H1 (cell line): ENCODE measurements around the gene CCDC159. TPM values are rescaled to one million over a fixed set of nuclear protein-coding genes. Genes with fewer than 3 reads are reported as not detected.

Experiments
- CTCF ChIA-PET: fragments of 300-600 bp; sonication (Branson Sonifier 250); formaldehyde crosslinking; loops from one replicate; lab custom pipeline; 2021; ENCODE audit not compliant: partially characterized antibody; lab: Charles Lee
- POLR2A ChIA-PET: fragments of 300-600 bp; sonication (Branson Sonifier 250); formaldehyde crosslinking; loops from one replicate; lab custom pipeline; 2021; ENCODE audit warnings: inconsistent platforms; ENCODE audit not compliant: partially characterized antibody; lab: Charles Lee
- DNase-seq, 2 experiments: peaks; one replicate each; pipeline versions ENCODE4 v3.0.0 to v3.0.0-alpha.2; 2010 to 2022; ENCODE audit warnings: low spot score in 2 of 2, low read depth in 1 of 2, mixed read lengths in 1 of 2
- FAIRE-seq: peaks from 2 replicates; lab custom pipeline; 2011; peaks lifted over from hg19 to GRCh38; lab: Jason Lieb, UNC
- H2AFZ ChIP-seq: 2 replicates; pipeline ENCODE4 v1.8.1; 2012; ENCODE audit warnings: low read length, inconsistent platforms
- H2AK5ac ChIP-seq: 2 replicates; pipeline ENCODE4 v1.6.1; 2013; ENCODE audit warnings: low read depth, low read length
- H2BK120ac ChIP-seq: replicated peaks from 2 replicates; pipeline ENCODE3; 2013; ENCODE audit warnings: low read depth, low read length, inconsistent platforms
- H2BK12ac ChIP-seq: 2 replicates; pipeline ENCODE4 v1.6.1; 2013; ENCODE audit warnings: low read depth, low read length
- H2BK15ac ChIP-seq: 2 replicates; pipeline ENCODE4 v1.6.1; 2013; ENCODE audit warnings: low read length
- H2BK20ac ChIP-seq: 2 replicates; pipeline ENCODE4 v1.6.1; 2013; ENCODE audit warnings: low read length
- H2BK5ac ChIP-seq: 2 replicates; pipeline ENCODE4 v1.6.1; 2013; ENCODE audit warnings: low read depth, low read length
- H3K14ac ChIP-seq: 2 replicates; pipeline ENCODE4 v1.6.1; 2013; ENCODE audit warnings: inconsistent platforms; ENCODE audit not compliant: insufficient read length
- H3K18ac ChIP-seq: 2 replicates; pipeline ENCODE4 v1.6.1; 2013; ENCODE audit warnings: low read length; ENCODE audit errors: extremely low read depth
- H3K23ac ChIP-seq: 2 replicates; pipeline ENCODE4 v1.6.1; 2013; ENCODE audit warnings: inconsistent platforms; ENCODE audit not compliant: insufficient read length
- H3K23me2 ChIP-seq: 2 replicates; pipeline ENCODE4 v1.6.1; 2013; ENCODE audit warnings: low read depth, low read length
- H3K27ac ChIP-seq: 2 replicates; pipeline ENCODE4 v1.6.1; 2011; ENCODE audit warnings: low read depth, low read length, inconsistent platforms
- H3K27me3 ChIP-seq, 4 experiments: replicated peaks in 1 of 4; 1 replicate in 1 of 4; 2 replicates in 3 of 4; pipeline versions ENCODE4 v1.6.1 to v1.8.1; 2011 to 2013; ENCODE audit warnings: low read length in 3 of 4, mild to moderate bottlenecking in 3 of 4, inconsistent platforms in 2 of 4, mixed read lengths in 2 of 4, moderate library complexity in 1 of 4; ENCODE audit not compliant: control insufficient read depth in 3 of 4, insufficient read depth in 3 of 4; ENCODE audit errors: extremely low read depth in 1 of 4
- H3K36me3 ChIP-seq, 4 experiments: 2 replicates each; pipeline versions ENCODE4 v1.6.1 to v1.8.1; 2011 to 2013; ENCODE audit warnings: mild to moderate bottlenecking in 4 of 4, low read length in 3 of 4, moderate library complexity in 2 of 4, control low read depth in 1 of 4, inconsistent platforms in 1 of 4; ENCODE audit not compliant: insufficient read depth in 4 of 4, control insufficient read depth in 2 of 4
- H3K4ac ChIP-seq: replicated peaks from 2 replicates; pipeline ENCODE3; 2013; ENCODE audit warnings: low read length, low read depth, mixed read lengths, inconsistent platforms; ENCODE audit not compliant: insufficient read length
- H3K4me1 ChIP-seq, 4 experiments: replicated peaks in 1 of 4; 1 replicate in 1 of 4; 2 replicates in 3 of 4; pipeline versions ENCODE4 v1.6.1 to v1.8.1; 2011 to 2013; ENCODE audit warnings: low read length in 3 of 4, inconsistent platforms in 2 of 4, mixed read lengths in 1 of 4; ENCODE audit not compliant: insufficient read depth in 4 of 4, control insufficient read depth in 3 of 4
- H3K4me2 ChIP-seq, 2 experiments: 2 replicates each; pipeline versions ENCODE4 v1.6.1 to v1.8.1; 2011 to 2013; ENCODE audit warnings: low read depth in 2 of 2, low read length in 2 of 2, control low read depth in 1 of 2, inconsistent platforms in 1 of 2, mild to moderate bottlenecking in 1 of 2; ENCODE audit not compliant: insufficient read depth in 1 of 2
- H3K4me3 ChIP-seq, 4 experiments: fragments of 200-600, 300-600 bp in 1 of 4; sonication (generic), shearing (Covaris generic), sonication (Bioruptor Twin) in 1 of 4; 2 replicates each; pipeline versions ENCODE4 v1.5.1 to v1.8.1; 2011 to 2016; ENCODE audit warnings: low read length in 4 of 4, low read depth in 3 of 4, control low read depth in 2 of 4, inconsistent platforms in 2 of 4, mild to moderate bottlenecking in 2 of 4, mixed read lengths in 1 of 4, moderate library complexity in 1 of 4; ENCODE audit not compliant: insufficient read depth in 2 of 4; ENCODE audit errors: extremely low read depth in 1 of 4
- H3K56ac ChIP-seq: replicated peaks from 2 replicates; pipeline ENCODE3; 2013; ENCODE audit warnings: low read depth, mild to moderate bottlenecking, mixed read lengths, low read length, inconsistent platforms; ENCODE audit not compliant: insufficient read length
- H3K79me1 ChIP-seq: 2 replicates; pipeline ENCODE4 v1.6.1; 2013; ENCODE audit warnings: low read depth, low read length, control low read depth
- H3K79me2 ChIP-seq, 2 experiments: 2 replicates each; pipeline versions ENCODE4 v1.6.1 to v1.8.1; 2012 to 2013; ENCODE audit warnings: low read length in 2 of 2, mild to moderate bottlenecking in 2 of 2, inconsistent platforms in 1 of 2; ENCODE audit not compliant: insufficient read depth in 2 of 2, control insufficient read depth in 1 of 2
- H3K9ac ChIP-seq, 4 experiments: replicated peaks in 1 of 4; 1 replicate in 1 of 4; 2 replicates in 3 of 4; pipeline versions ENCODE4 v1.6.1 to v1.8.1; 2011 to 2013; ENCODE audit warnings: low read depth in 3 of 4, low read length in 3 of 4, control low read depth in 2 of 4, mild to moderate bottlenecking in 2 of 4, moderate library complexity in 2 of 4, inconsistent platforms in 1 of 4; ENCODE audit errors: extremely low read depth in 1 of 4
- H3K9me3 ChIP-seq, 2 experiments: 2 replicates each; pipeline versions ENCODE4 v1.6.1 to v1.8.1; 2012 to 2013; ENCODE audit warnings: mild to moderate bottlenecking in 2 of 2, moderate library complexity in 2 of 2, control low read depth in 1 of 2, inconsistent platforms in 1 of 2, low read depth in 1 of 2, low read length in 1 of 2, mixed read lengths in 1 of 2; ENCODE audit not compliant: insufficient read depth in 2 of 2
- H4K20me1 ChIP-seq, 2 experiments: replicated peaks in 1 of 2; 2 replicates each; pipeline versions ENCODE3 to v1.8.1; 2011 to 2013; ENCODE audit warnings: inconsistent platforms in 2 of 2, low read length in 2 of 2, mild to moderate bottlenecking in 1 of 2; ENCODE audit not compliant: insufficient read depth in 2 of 2, control insufficient read depth in 1 of 2
- H4K5ac ChIP-seq: 2 replicates; pipeline ENCODE4 v1.6.1; 2013; ENCODE audit warnings: low read length, low read depth, mixed read lengths, inconsistent platforms; ENCODE audit not compliant: insufficient read length
- H4K8ac ChIP-seq: 2 replicates; pipeline ENCODE4 v1.8.0; 2013; ENCODE audit warnings: mild to moderate bottlenecking, moderate library complexity, low read length, inconsistent platforms; ENCODE audit not compliant: insufficient read depth; ENCODE audit errors: extremely low read depth
- H4K91ac ChIP-seq: replicated peaks from 2 replicates; pipeline ENCODE3; 2013; ENCODE audit warnings: low read length, mixed read lengths, inconsistent platforms; ENCODE audit not compliant: insufficient read length
- BRCA1 ChIP-seq: IDR thresholded peaks from 2 replicates; pipeline ENCODE4 v1.6.1; 2012; ENCODE audit warnings: low read depth, low read length, improper control_type of control experiment
- SP1 ChIP-seq: IDR thresholded peaks from 2 replicates; pipeline ENCODE4 v1.6.1; 2011; ENCODE audit warnings: low read depth, low read length
- WGBS, 2 experiments: shearing (Covaris generic) in 1 of 2; methylation state at CpG; one replicate each; pipeline versions ENCODE4 v1.1.6 to v1.1.7; 2013 to 2015; ENCODE audit warnings: low lambda C conversion rate in 2 of 2, mixed read lengths in 2 of 2, inconsistent platforms in 1 of 2, low coverage in 1 of 2, missing lambda C conversion rate in 1 of 2; ENCODE audit not compliant: insufficient replicate concordance in 2 of 2, insufficient coverage in 1 of 2, insufficient read length in 1 of 2; ENCODE audit errors: extremely low coverage in 1 of 2, missing lambda C conversion rate in 1 of 2; 5-methylcytosine and 5-hydroxymethylcytosine counted together
- polyA plus RNA-seq, 7 experiments: library from polyadenylated mRNA; depleted of rRNA in 3 of 7; stranded (reverse) in 5 of 7; unstranded in 2 of 7; fragments of >200 nt in 5 of 7; fragments of 200-250 nt in 2 of 7; gene quantifications; 1 replicate in 5 of 7; 2 replicates in 1 of 7; 4 replicates in 1 of 7; pipeline versions ENCODE4 v1.2.1 to v1.2.3, GENCODE V29; 2011 to 2013; ENCODE audit warnings: missing spikeins in 2 of 7, mixed read lengths in 2 of 7
- total RNA-seq: library from RNA; stranded (reverse); fragmentation: NEBNext Ultra II Directional; extraction: Animal tissue kit (Norgen Biotek cat#: 25700); gene quantifications from 2 replicates; pipeline ENCODE4 v1.2.1, GENCODE V29; 2021

Gene CCDC159
- total and polyA plus RNA-seq, 2 of the 8 experiments (the other 6 are each of a cell fraction or from before 2014, with no cell fraction given): 4.0 to 5.4 TPM

DNA sequence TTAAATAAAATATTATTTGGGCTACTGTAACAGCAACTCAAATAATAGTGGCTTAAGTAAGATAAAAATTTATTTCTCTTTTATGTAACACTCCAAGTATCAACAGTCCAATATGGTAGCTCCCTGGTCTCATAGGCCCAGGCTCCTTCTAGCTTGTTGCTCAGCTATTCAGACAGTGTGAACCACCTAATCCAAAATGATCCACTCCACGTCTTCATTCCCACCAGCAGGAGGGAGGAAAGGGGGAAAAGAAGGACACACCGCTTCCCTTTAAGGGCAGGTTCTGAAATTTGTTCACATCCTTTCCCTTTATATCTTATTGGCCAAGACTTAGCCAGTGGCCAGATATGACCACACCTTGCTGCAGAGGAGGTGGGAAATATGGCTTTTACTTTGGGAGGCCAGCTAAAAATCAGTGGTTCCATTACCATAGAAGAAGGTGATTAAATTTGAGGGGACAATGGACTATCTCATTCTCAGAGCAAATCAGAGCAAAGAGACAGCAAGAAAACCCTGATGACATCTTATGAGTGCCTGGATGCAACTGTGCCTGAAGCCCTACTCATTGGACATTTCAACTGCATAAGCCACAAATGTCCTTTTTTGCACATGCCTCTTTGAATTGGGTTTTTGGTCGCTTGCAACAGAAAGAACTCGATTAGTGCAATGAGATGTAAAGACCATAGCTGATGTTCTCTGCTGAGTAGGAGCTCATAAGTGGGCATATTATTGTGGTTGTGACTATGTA is 44.8 kb downstream of the CCDC159 start:
- H3K4me3 ChIP-seq: no peak overlapping the region
- H2AFZ ChIP-seq: no peak overlapping the region
- H3K4me1 ChIP-seq: peaks cover 0 to 2% (median 0%) of the 10 kb centered on the region in 4 experiments; a peak in 1 of 7 replicates
- CTCF ChIA-PET: interaction anchor here (0.6 to 2.6 kb wide), 8 partner anchors 9 to 187 kb away, joined by 3 to 23 read pairs (median 5); partner anchors contain the start of gene ODAD3
- no peak overlapping the region for H2AK5ac ChIP-seq
- no peak overlapping the region for H2BK120ac ChIP-seq
- no peak overlapping the region for H3K4ac ChIP-seq
- no peak overlapping the region for H2BK15ac ChIP-seq
- no peak overlapping the region for H4K8ac ChIP-seq
- POLR2A ChIA-PET: interaction anchor here (0.8 to 2.9 kb wide), 9 partner anchors 8 to 27 kb away, joined by 3 to 12 read pairs (median 5); partner anchors contain the start of gene SWSAP1
- DNase-seq: no peak
- H3K18ac ChIP-seq: no peak overlapping the region
- H2BK12ac ChIP-seq: no peak overlapping the region
- H3K27me3 ChIP-seq: no peaks in the 10 kb centered on the region
- TF ChIP-seq BRCA1 (no peak), SP1 (0 out of 2 replicates have a peak, but pooled peaks have one; percentile 51)
- no peak overlapping the region for H3K9ac ChIP-seq
- H4K5ac ChIP-seq: no peak overlapping the region
- no peak overlapping the region for H4K91ac ChIP-seq
- H3K23me2 ChIP-seq: peaks cover 2% of the 10 kb centered on the region; the same call in 1 of the 2 replicates
- no peaks in the 10 kb centered on the region for H3K79me1 ChIP-seq
- no peak overlapping the region for H3K27ac ChIP-seq
- no peaks in the 10 kb centered on the region for H3K79me2 ChIP-seq
- H2BK5ac ChIP-seq: no peak overlapping the region
- H3K9me3 ChIP-seq: peaks cover 0 to 3% of the 10 kb centered on the region in 2 experiments; a peak in 2 of 4 replicates
- WGBS, 2 experiments: 89% methylated on average over 4 of the region's 4 CpGs; no CpG with 5 or more reads in 1 of the 2 experiments
- H3K56ac ChIP-seq: no peak overlapping the region
- H3K36me3 ChIP-seq: no peaks in the 10 kb centered on the region; a peak in 4 of 8 replicates
- no peak overlapping the region for H3K14ac ChIP-seq
- no peak overlapping the region for H3K23ac ChIP-seq
- no peak overlapping the region for H2BK20ac ChIP-seq
- no peak overlapping the region for H3K4me2 ChIP-seq
- FAIRE-seq: no peak
- no peaks in the 10 kb centered on the region for H4K20me1 ChIP-seq
